Measurements from ENCODE around the gene ARL6IP5.

The ARL6IP5 gene

GRCh38 chr3:69119681-69120080 is 34.9 kb downstream of the ARL6IP5 start:
- no peaks in the 10 kb centered on the region for H3K9me3 ChIP-seq (ENCODE audit: control extremely low read depth in 1 of 5, control insufficient read depth in 4 of 5, insufficient read depth in 2 of 5, low read depth in 1 of 5, low read length in 4 of 5)
- no peaks in the 10 kb centered on the region for H3K27me3 ChIP-seq (replicated peaks in 2 of 5; ENCODE audit: control insufficient read depth in 4 of 5, insufficient read depth in 5 of 5, low read length in 4 of 5)
- H3K4me3 ChIP-seq (ENCODE audit: control insufficient read depth in 1 of 7, extremely low read depth in 1 of 7, insufficient read depth in 4 of 7, low read depth in 2 of 7, low read length in 6 of 7), result no peak overlapping the region
- no peak overlapping the region for H3K27ac ChIP-seq (ENCODE audit: insufficient read depth in 1 of 2, low read depth in 1 of 2, low read length in 2 of 2, poor library complexity in 1 of 2, severe bottlenecking in 2 of 2)
- H3K4me1 ChIP-seq (ENCODE audit: control extremely low read depth in 1 of 4, control insufficient read depth in 4 of 4, insufficient read depth in 4 of 4, low read length in 3 of 4), result no peaks in the 10 kb centered on the region
- WGBS (ENCODE audit: insufficient coverage), result 100% methylated on average over 4 of the region's 5 CpGs
- DNase-seq, result no peak
- CTCF ChIA-PET, result interaction anchor here (0.5 to 9.5 kb wide), 16 partner anchors 8 to 332 kb away, joined by 3 to 96 read pairs (median 5); partner anchors contain the start of genes ARL6IP5 and EOGT
- no peaks in the 10 kb centered on the region for H3K36me3 ChIP-seq (ENCODE audit: control insufficient read depth in 4 of 4, insufficient read depth in 4 of 4, low read length in 3 of 4)
- POLR2A ChIA-PET, result no interaction called here

GRCh38 chr3:69120879-69121464 is 36.2 kb downstream of the ARL6IP5 start:
- Histone ChIP-seq H3K4me3 (ENCODE audit: control insufficient read depth in 1 of 7, extremely low read depth in 1 of 7, insufficient read depth in 4 of 7, low read depth in 2 of 7, low read length in 6 of 7) (no peak overlapping the region), H3K27ac (ENCODE audit: insufficient read depth in 1 of 2, low read depth in 1 of 2, low read length in 2 of 2, poor library complexity in 1 of 2, severe bottlenecking in 2 of 2) (no peak overlapping the region), H3K4me1 (ENCODE audit: control extremely low read depth in 1 of 4, control insufficient read depth in 4 of 4, insufficient read depth in 4 of 4, low read length in 3 of 4) (no peaks in the 10 kb centered on the region), H3K36me3 (ENCODE audit: control insufficient read depth in 4 of 4, insufficient read depth in 4 of 4, low read length in 3 of 4) (no peaks in the 10 kb centered on the region), H3K27me3 (replicated peaks in 2 of 5; ENCODE audit: control insufficient read depth in 4 of 5, insufficient read depth in 5 of 5, low read length in 4 of 5) (no peaks in the 10 kb centered on the region), H3K9me3 (ENCODE audit: control extremely low read depth in 1 of 5, control insufficient read depth in 4 of 5, insufficient read depth in 2 of 5, low read depth in 1 of 5, low read length in 4 of 5) (no peaks in the 10 kb centered on the region)
- POLR2A ChIA-PET, result interaction anchor here (0.6 to 1.0 kb wide), 2 partner anchors 29 to 62 kb away, joined by 3 to 4 read pairs; no protein-coding TSS in a partner anchor
- no CpG with 5 or more reads among the region's 1 CpG for WGBS (ENCODE audit: insufficient coverage)
- CTCF ChIA-PET, result interaction anchor here (0.6 to 9.5 kb wide), 23 partner anchors 9 to 551 kb away, joined by 3 to 96 read pairs (median 5); partner anchors contain the start of genes ARL6IP5 and TMF1
- DNase-seq, result peak; percentile 83 to 91 (median 87)

- 100% methylated on average over 2 of the region's 6 CpGs for WGBS (ENCODE audit: insufficient coverage)
- H3K36me3 ChIP-seq (ENCODE audit: control insufficient read depth in 4 of 4, insufficient read depth in 4 of 4, low read length in 3 of 4), result no peaks in the 10 kb centered on the region
- no peak overlapping the region for H3K4me3 ChIP-seq (ENCODE audit: control insufficient read depth in 1 of 7, extremely low read depth in 1 of 7, insufficient read depth in 4 of 7, low read depth in 2 of 7, low read length in 6 of 7)
- POLR2A ChIA-PET, result interaction anchor here (0.6 to 1.0 kb wide), 2 partner anchors 30 to 62 kb away, joined by 3 to 4 read pairs; no protein-coding TSS in a partner anchor
- CTCF ChIA-PET, result interaction anchor here (0.6 to 9.5 kb wide), 21 partner anchors 10 to 551 kb away, joined by 3 to 96 read pairs (median 5); partner anchors contain the start of genes ARL6IP5 and TMF1
- no peak for DNase-seq
- no peaks in the 10 kb centered on the region for H3K4me1 ChIP-seq (ENCODE audit: control extremely low read depth in 1 of 4, control insufficient read depth in 4 of 4, insufficient read depth in 4 of 4, low read length in 3 of 4)
- H3K9me3 ChIP-seq (ENCODE audit: control extremely low read depth in 1 of 5, control insufficient read depth in 4 of 5, insufficient read depth in 2 of 5, low read depth in 1 of 5, low read length in 4 of 5), result no peaks in the 10 kb centered on the region
- no peak overlapping the region for H3K27ac ChIP-seq (ENCODE audit: insufficient read depth in 1 of 2, low read depth in 1 of 2, low read length in 2 of 2, poor library complexity in 1 of 2, severe bottlenecking in 2 of 2)
- H3K27me3 ChIP-seq (replicated peaks in 2 of 5; ENCODE audit: control insufficient read depth in 4 of 5, insufficient read depth in 5 of 5, low read length in 4 of 5), result no peaks in the 10 kb centered on the region
Observed at GRCh38 chr3:69121513-69121912, 36.8 kb downstream of the ARL6IP5 start.

GRCh38 chr3:69121950-69122349 is 37.2 kb downstream of the ARL6IP5 start:
- DNase-seq, result no peak
- Histone ChIP-seq H3K4me1 (ENCODE audit: control extremely low read depth in 1 of 4, control insufficient read depth in 4 of 4, insufficient read depth in 4 of 4, low read length in 3 of 4) (no peaks in the 10 kb centered on the region), H3K27ac (ENCODE audit: insufficient read depth in 1 of 2, low read depth in 1 of 2, low read length in 2 of 2, poor library complexity in 1 of 2, severe bottlenecking in 2 of 2) (no peak overlapping the region), H3K9me3 (ENCODE audit: control extremely low read depth in 1 of 5, control insufficient read depth in 4 of 5, insufficient read depth in 2 of 5, low read depth in 1 of 5, low read length in 4 of 5) (no peaks in the 10 kb centered on the region), H3K4me3 (ENCODE audit: control insufficient read depth in 1 of 7, extremely low read depth in 1 of 7, insufficient read depth in 4 of 7, low read depth in 2 of 7, low read length in 6 of 7) (no peak overlapping the region), H3K36me3 (ENCODE audit: control insufficient read depth in 4 of 4, insufficient read depth in 4 of 4, low read length in 3 of 4) (no peaks in the 10 kb centered on the region), H3K27me3 (replicated peaks in 2 of 5; ENCODE audit: control insufficient read depth in 4 of 5, insufficient read depth in 5 of 5, low read length in 4 of 5) (no peaks in the 10 kb centered on the region)
- WGBS (ENCODE audit: insufficient coverage), result 89% methylated on average over 7 of the region's 8 CpGs
- ChIA-PET CTCF (interaction anchor here (0.6 to 9.5 kb wide), 12 partner anchors 18 to 550 kb away, joined by 3 to 96 read pairs (median 4); partner anchors contain the start of genes ARL6IP5 and TMF1), POLR2A (no interaction called here)

- H3K9me3 ChIP-seq (ENCODE audit: control extremely low read depth in 1 of 5, control insufficient read depth in 4 of 5, insufficient read depth in 2 of 5, low read depth in 1 of 5, low read length in 4 of 5), result no peaks in the 10 kb centered on the region
- H3K27ac ChIP-seq (ENCODE audit: insufficient read depth in 1 of 2, low read depth in 1 of 2, low read length in 2 of 2, poor library complexity in 1 of 2, severe bottlenecking in 2 of 2), result no peak within 1 kb of the TSS
- no peak for DNase-seq
- no peaks in the 10 kb centered on the region for H3K4me1 ChIP-seq (ENCODE audit: control extremely low read depth in 1 of 4, control insufficient read depth in 4 of 4, insufficient read depth in 4 of 4, low read length in 3 of 4)
- H3K36me3 ChIP-seq (ENCODE audit: control insufficient read depth in 4 of 4, insufficient read depth in 4 of 4, low read length in 3 of 4), result no peaks in the 10 kb centered on the region
- no peak within 1 kb of the TSS for H3K4me3 ChIP-seq (ENCODE audit: control insufficient read depth in 1 of 7, extremely low read depth in 1 of 7, insufficient read depth in 4 of 7, low read depth in 2 of 7, low read length in 6 of 7)
- ChIA-PET CTCF (interaction anchor here (1.6 to 9.5 kb wide), 3 partner anchors 19 to 65 kb away, joined by 4 to 96 read pairs (median 5); no protein-coding TSS in a partner anchor), POLR2A (no interaction called here)
- WGBS (ENCODE audit: insufficient coverage), result 100% methylated on average over 3 of the region's 3 CpGs
- H3K27me3 ChIP-seq (replicated peaks in 2 of 5; ENCODE audit: control insufficient read depth in 4 of 5, insufficient read depth in 5 of 5, low read length in 4 of 5), result no peaks in the 10 kb centered on the region
Observed at GRCh38 chr3:69122403-69122802, 37.7 kb downstream of the ARL6IP5 start, which contains the start of gene LMOD3. Gene LMOD3 (minus strand): TSS chr3:69122595. CDS start chr3:69122386, 209 bp downstream.

- H3K4me3 ChIP-seq (ENCODE audit: control insufficient read depth in 1 of 7, extremely low read depth in 1 of 7, insufficient read depth in 4 of 7, low read depth in 2 of 7, low read length in 6 of 7), result no peak overlapping the region
- H3K36me3 ChIP-seq (ENCODE audit: control insufficient read depth in 4 of 4, insufficient read depth in 4 of 4, low read length in 3 of 4), result no peaks in the 10 kb centered on the region
- POLR2A ChIA-PET, result no interaction called here
- CTCF ChIA-PET, result interaction anchor here (0.9 to 3.9 kb wide), 5 partner anchors 8 to 180 kb away, joined by 3 to 14 read pairs (median 4); no protein-coding TSS in a partner anchor
- H3K9me3 ChIP-seq (ENCODE audit: control extremely low read depth in 1 of 5, control insufficient read depth in 4 of 5, insufficient read depth in 2 of 5, low read depth in 1 of 5, low read length in 4 of 5), result no peaks in the 10 kb centered on the region
- no peak for DNase-seq
- no peaks in the 10 kb centered on the region for H3K4me1 ChIP-seq (ENCODE audit: control extremely low read depth in 1 of 4, control insufficient read depth in 4 of 4, insufficient read depth in 4 of 4, low read length in 3 of 4)
- WGBS (ENCODE audit: insufficient coverage), result 100% methylated on average over 3 of the region's 3 CpGs
- no peak overlapping the region for H3K27ac ChIP-seq (ENCODE audit: insufficient read depth in 1 of 2, low read depth in 1 of 2, low read length in 2 of 2, poor library complexity in 1 of 2, severe bottlenecking in 2 of 2)
- H3K27me3 ChIP-seq (replicated peaks in 2 of 5; ENCODE audit: control insufficient read depth in 4 of 5, insufficient read depth in 5 of 5, low read length in 4 of 5), result no peaks in the 10 kb centered on the region
Observed at GRCh38 chr3:69126216-69126615, 41.5 kb downstream of the ARL6IP5 start.

GRCh38 chr3:69126999-69127398 is 42.3 kb downstream of the ARL6IP5 start:
- ChIA-PET POLR2A (no interaction called here), CTCF (interaction anchor here (1.1 to 3.9 kb wide), 4 partner anchors 9 to 179 kb away, joined by 4 to 14 read pairs (median 4); no protein-coding TSS in a partner anchor)
- WGBS (ENCODE audit: insufficient coverage), result 100% methylated on average over 2 of the region's 2 CpGs

More at GRCh38 chr3:69126999-69127398, 42.3 kb downstream of the ARL6IP5 start:
- H3K27ac ChIP-seq (ENCODE audit: insufficient read depth in 1 of 2, low read depth in 1 of 2, low read length in 2 of 2, poor library complexity in 1 of 2, severe bottlenecking in 2 of 2), result no peak overlapping the region
- H3K27me3 ChIP-seq (replicated peaks in 2 of 5; ENCODE audit: control insufficient read depth in 4 of 5, insufficient read depth in 5 of 5, low read length in 4 of 5), result no peaks in the 10 kb centered on the region
- DNase-seq, result no peak
- no peaks in the 10 kb centered on the region for H3K36me3 ChIP-seq (ENCODE audit: control insufficient read depth in 4 of 4, insufficient read depth in 4 of 4, low read length in 3 of 4)
- no peak overlapping the region for H3K4me3 ChIP-seq (ENCODE audit: control insufficient read depth in 1 of 7, extremely low read depth in 1 of 7, insufficient read depth in 4 of 7, low read depth in 2 of 7, low read length in 6 of 7)
- no peaks in the 10 kb centered on the region for H3K9me3 ChIP-seq (ENCODE audit: control extremely low read depth in 1 of 5, control insufficient read depth in 4 of 5, insufficient read depth in 2 of 5, low read depth in 1 of 5, low read length in 4 of 5)
- no peaks in the 10 kb centered on the region for H3K4me1 ChIP-seq (ENCODE audit: control extremely low read depth in 1 of 4, control insufficient read depth in 4 of 4, insufficient read depth in 4 of 4, low read length in 3 of 4)

All from common myeloid progenitor, CD34-positive (primary cell).